Astrocyte (in vitro differentiated cells and primary cell): ENCODE data around the gene ZNF256.

Source experiments
- EZH2 ChIP-seq: IDR thresholded peaks from 2 replicates; pipeline ENCODE4 v1.6.1; 2012; ENCODE audit warnings: mild to moderate bottlenecking, low read length, inconsistent platforms; ENCODE audit not compliant: insufficient read depth
- TF ChIP-seq, protein P1 (sequence below): IDR thresholded peaks from 2 replicates; pipeline ENCODE4 v1.5.1; 2011; ENCODE audit warnings: low read depth, mild to moderate bottlenecking, inconsistent platforms, low read length, moderate library complexity; ENCODE audit not compliant: insufficient read depth

DNA sequence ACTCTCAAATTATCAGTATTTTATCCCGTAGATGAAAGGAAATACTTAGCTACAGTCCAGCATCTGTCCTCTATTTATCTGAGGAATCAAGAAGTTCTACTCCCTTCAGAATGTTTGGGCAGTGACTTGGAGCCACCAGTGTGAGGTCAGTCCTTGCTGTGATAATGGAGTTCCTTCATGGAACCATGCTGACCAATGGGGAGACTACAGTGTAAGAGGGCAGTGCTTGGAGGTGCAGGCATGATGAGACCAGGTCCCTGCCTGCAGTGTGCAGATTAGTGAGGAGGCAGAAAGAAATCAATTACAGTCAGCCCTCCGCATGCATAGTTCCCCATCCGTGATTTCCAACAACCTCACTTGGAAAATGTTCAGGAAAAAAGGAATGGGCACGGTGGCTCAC lies 26.9 kb upstream of the ZNF256 start, which contains the start of gene C19orf18:
- TF ChIP-seq, protein P1, sequence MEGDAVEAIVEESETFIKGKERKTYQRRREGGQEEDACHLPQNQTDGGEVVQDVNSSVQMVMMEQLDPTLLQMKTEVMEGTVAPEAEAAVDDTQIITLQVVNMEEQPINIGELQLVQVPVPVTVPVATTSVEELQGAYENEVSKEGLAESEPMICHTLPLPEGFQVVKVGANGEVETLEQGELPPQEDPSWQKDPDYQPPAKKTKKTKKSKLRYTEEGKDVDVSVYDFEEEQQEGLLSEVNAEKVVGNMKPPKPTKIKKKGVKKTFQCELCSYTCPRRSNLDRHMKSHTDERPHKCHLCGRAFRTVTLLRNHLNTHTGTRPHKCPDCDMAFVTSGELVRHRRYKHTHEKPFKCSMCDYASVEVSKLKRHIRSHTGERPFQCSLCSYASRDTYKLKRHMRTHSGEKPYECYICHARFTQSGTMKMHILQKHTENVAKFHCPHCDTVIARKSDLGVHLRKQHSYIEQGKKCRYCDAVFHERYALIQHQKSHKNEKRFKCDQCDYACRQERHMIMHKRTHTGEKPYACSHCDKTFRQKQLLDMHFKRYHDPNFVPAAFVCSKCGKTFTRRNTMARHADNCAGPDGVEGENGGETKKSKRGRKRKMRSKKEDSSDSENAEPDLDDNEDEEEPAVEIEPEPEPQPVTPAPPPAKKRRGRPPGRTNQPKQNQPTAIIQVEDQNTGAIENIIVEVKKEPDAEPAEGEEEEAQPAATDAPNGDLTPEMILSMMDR, result no peak
- TF ChIP-seq EZH2, result no peak
